PC-3 (cell line): ENCODE results near the gene NTN3. TPM values are rescaled to one million over a fixed set of nuclear protein-coding genes. Genes with fewer than 3 reads are reported as not detected.

ENCODE experiments used
- ATAC-seq: fragments of 200-7000 bp; cut with Tn5 transposase; 2 replicates; pipeline ENCODE4 v1.9.1; 2020; ENCODE audit warnings: mild to moderate bottlenecking, moderate library complexity
- BruUV-seq: library from RNA; stranded (reverse); fragments of 400-500 nt; replicated peaks from 2 replicates; lab custom pipeline; 2021; lab: Mats Ljungman, UMichigan
- CTCF ChIA-PET: fragments of 300-600 bp; sonication (Branson Sonifier 250); formaldehyde crosslinking; loops from one replicate; lab custom pipeline; 2022; ENCODE audit warnings: antibody characterized with exemption; lab: Charles Lee
- POLR2A ChIA-PET: fragments of 300-600 bp; sonication (Branson Sonifier 250); formaldehyde crosslinking; loops from one replicate; lab custom pipeline; 2022; ENCODE audit warnings: antibody characterized with exemption; ENCODE audit not compliant: unreplicated experiment; lab: Charles Lee
- DNase-seq: peaks from one replicate; pipeline ENCODE4 v3.0.0-alpha.2; 2015
- H2AFZ ChIP-seq: fragments of 300-600 bp; sonication (generic); 2 replicates; pipeline ENCODE4 v1.6.0; 2016; ENCODE audit warnings: antibody characterized with exemption, low read length
- H3F3A ChIP-seq: fragments of 300-600 bp; sonication (generic); one replicate; pipeline ENCODE4 v1.6.0; 2017; ENCODE audit warnings: antibody characterized with exemption, low read length, control low read depth, mild to moderate bottlenecking; ENCODE audit not compliant: unreplicated experiment
- H3K27ac ChIP-seq: fragments of 300-600 bp; sonication (generic); 2 replicates; pipeline ENCODE4 v1.5.1; 2016; ENCODE audit warnings: mild to moderate bottlenecking, low read length
- H3K27me3 ChIP-seq: fragments of 300-600 bp; sonication (generic); 2 replicates; pipeline ENCODE4 v1.6.1; 2016; ENCODE audit warnings: low read length, mixed read lengths
- H3K36me3 ChIP-seq: fragments of 300-600 bp; sonication (generic); 2 replicates; pipeline ENCODE4 v1.6.1; 2016; ENCODE audit warnings: low read depth, mixed run types, low read length, mixed read lengths
- H3K4me1 ChIP-seq: fragments of 300-600 bp; sonication (generic); 2 replicates; pipeline ENCODE4 v1.5.1; 2016; ENCODE audit warnings: low read length; ENCODE audit not compliant: insufficient read depth
- H3K4me2 ChIP-seq: fragments of 300-600 bp; sonication (generic); 2 replicates; pipeline ENCODE4 v1.6.0; 2016; ENCODE audit warnings: low read length
- H3K4me3 ChIP-seq: fragments of 300-600 bp; sonication (generic); 2 replicates; pipeline ENCODE4 v1.5.1; 2016; ENCODE audit warnings: mild to moderate bottlenecking, low read length, mixed read lengths
- H3K79me2 ChIP-seq: fragments of 300-600 bp; sonication (generic); 2 replicates; pipeline ENCODE4 v1.6.1; 2017; ENCODE audit warnings: low read length, mixed read lengths
- H3K9ac ChIP-seq: fragments of 300-600 bp; sonication (generic); 2 replicates; pipeline ENCODE4 v1.6.0; 2016; ENCODE audit warnings: mild to moderate bottlenecking, low read length
- H3K9me2 ChIP-seq: fragments of 300-600 bp; sonication (generic); replicated peaks from 2 replicates; pipeline ENCODE4 v1.6.1; 2016; ENCODE audit warnings: mixed run types, low read length, mixed read lengths
- H3K9me3 ChIP-seq: fragments of 300-600 bp; sonication (generic); 2 replicates; pipeline ENCODE4 v1.6.1; 2016; ENCODE audit warnings: low read length, mixed read lengths
- H4K20me1 ChIP-seq: fragments of 300-600 bp; sonication (generic); 2 replicates; pipeline ENCODE4 v1.6.1; 2016; ENCODE audit warnings: low read length, mixed read lengths
- EZH2 ChIP-seq: fragments of 300-600 bp; sonication (generic); IDR thresholded peaks from one replicate; pipeline ENCODE4 v1.6.1; 2017; ENCODE audit warnings: antibody characterized with exemption, mild to moderate bottlenecking, low read length; ENCODE audit not compliant: unreplicated experiment
- EZH2phosphoT487 ChIP-seq: fragments of 300-600 bp; sonication (generic); IDR thresholded peaks from 2 replicates; pipeline ENCODE4 v1.6.1; 2018; ENCODE audit warnings: mild to moderate bottlenecking, antibody characterized with exemption, low read length, borderline replicate concordance
- intact Hi-C: fragments of 100-400 bp; cut with micrococcal nuclease; formaldehyde crosslinking; loops from 2 replicates; pipeline ENCODE4 v1.9.0; 2023
- total RNA-seq: library from RNA; depleted of rRNA; stranded (reverse); fragments of >200 nt; gene quantifications from 2 replicates; pipeline ENCODE4 v1.2.3, GENCODE V29; 2014
- TF ChIP-seq, protein P1 (sequence below): fragments of 300-600 bp; sonication (generic); conservative IDR thresholded peaks from 2 replicates; pipeline ENCODE4 v1.5.1; 2017; ENCODE audit warnings: antibody characterized with exemption, low read depth, mild to moderate bottlenecking, low read length

NTN3 gene
- total RNA-seq, 1 experiment from 2014 or later = not detected

DNA sequence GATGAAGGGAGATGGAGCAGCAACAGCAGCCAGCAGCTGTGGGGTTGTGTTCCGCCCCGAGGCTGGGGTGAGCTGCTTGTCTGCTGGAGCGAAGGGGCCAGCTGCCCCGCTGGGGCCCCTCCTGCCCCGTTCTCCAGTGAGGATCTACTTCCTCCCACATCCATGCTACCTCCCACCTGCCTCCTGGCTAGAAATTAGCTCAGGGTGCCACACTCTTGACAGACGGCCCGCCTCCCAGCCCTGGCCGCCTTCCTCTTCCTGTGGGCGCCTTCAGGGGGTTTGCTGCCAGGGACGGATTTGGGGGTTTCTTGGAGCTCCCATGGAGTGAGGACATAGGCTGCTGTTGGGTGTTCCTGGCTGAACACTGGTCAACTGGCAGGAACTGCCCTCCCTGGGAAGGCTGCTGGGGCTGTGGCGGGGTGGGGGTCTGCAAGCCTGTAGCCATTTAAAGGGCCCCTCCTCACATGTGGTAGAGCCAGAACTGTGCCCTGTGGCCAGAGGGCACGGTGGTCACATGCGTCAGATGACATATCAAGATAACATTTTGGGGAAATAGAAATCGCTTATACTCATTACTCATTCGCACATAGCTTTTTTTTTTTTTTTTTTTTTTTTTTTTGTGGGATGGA lies 16.9 kb downstream of the NTN3 start:
- H3K4me1 ChIP-seq = no peaks in the 10 kb centered on the region
- no peaks in the 10 kb centered on the region for H3K9me2 ChIP-seq
- no peaks in the 10 kb centered on the region for H3K27me3 ChIP-seq
- H3K79me2 ChIP-seq = no peaks in the 10 kb centered on the region
- no peaks in the 10 kb centered on the region for H3K36me3 ChIP-seq
- ChIA-PET CTCF (no interaction called here), POLR2A (no interaction called here)
- H3K9me3 ChIP-seq = no peaks in the 10 kb centered on the region
- no peak for TF ChIP-seq EZH2
- TF ChIP-seq, protein P1, sequence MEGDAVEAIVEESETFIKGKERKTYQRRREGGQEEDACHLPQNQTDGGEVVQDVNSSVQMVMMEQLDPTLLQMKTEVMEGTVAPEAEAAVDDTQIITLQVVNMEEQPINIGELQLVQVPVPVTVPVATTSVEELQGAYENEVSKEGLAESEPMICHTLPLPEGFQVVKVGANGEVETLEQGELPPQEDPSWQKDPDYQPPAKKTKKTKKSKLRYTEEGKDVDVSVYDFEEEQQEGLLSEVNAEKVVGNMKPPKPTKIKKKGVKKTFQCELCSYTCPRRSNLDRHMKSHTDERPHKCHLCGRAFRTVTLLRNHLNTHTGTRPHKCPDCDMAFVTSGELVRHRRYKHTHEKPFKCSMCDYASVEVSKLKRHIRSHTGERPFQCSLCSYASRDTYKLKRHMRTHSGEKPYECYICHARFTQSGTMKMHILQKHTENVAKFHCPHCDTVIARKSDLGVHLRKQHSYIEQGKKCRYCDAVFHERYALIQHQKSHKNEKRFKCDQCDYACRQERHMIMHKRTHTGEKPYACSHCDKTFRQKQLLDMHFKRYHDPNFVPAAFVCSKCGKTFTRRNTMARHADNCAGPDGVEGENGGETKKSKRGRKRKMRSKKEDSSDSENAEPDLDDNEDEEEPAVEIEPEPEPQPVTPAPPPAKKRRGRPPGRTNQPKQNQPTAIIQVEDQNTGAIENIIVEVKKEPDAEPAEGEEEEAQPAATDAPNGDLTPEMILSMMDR = no peak
- TF ChIP-seq EZH2phosphoT487 = no peak
- H3K27ac ChIP-seq = no peak overlapping the region
- H3K4me3 ChIP-seq = no peak overlapping the region
- no peaks in the 10 kb centered on the region for H4K20me1 ChIP-seq
- no peak overlapping the region for H3K9ac ChIP-seq
- H3F3A ChIP-seq = no peaks in the 10 kb centered on the region
- intact Hi-C loops = no loop called here
- no TSS peak for BruUV-seq
- no peak overlapping the region for H3K4me2 ChIP-seq
- no peak for DNase-seq
- ATAC-seq = no peak
- H2AFZ ChIP-seq = no peak overlapping the region

DNA sequence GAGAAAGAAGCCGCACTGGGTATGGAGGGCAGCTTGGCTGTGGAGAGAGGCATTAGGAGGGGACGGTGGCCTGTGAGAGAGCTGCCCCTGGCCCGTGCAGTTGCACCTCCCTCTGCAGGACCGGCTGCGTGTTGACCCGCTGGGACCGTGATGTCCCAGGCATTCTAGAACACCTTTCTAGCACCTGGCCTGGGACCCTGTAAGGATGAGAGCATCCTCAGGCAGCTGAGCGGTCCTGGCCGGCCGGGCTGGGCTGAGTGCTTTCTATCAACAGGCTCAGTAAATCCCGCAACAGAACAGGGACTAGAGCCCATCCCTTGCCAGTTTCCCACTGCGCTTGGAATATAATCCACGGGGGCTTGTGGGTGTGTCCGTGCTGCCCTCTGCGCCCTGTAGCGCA lies 18.5 kb downstream of the NTN3 start:
- no peaks in the 10 kb centered on the region for H3K4me1 ChIP-seq
- TF ChIP-seq EZH2 = no peak
- no peak for TF ChIP-seq EZH2phosphoT487
- TF ChIP-seq, protein P1 = no peak
- no peak overlapping the region for H3K4me2 ChIP-seq
- no peak overlapping the region for H2AFZ ChIP-seq
- no peak overlapping the region for H3K4me3 ChIP-seq
- no peaks in the 10 kb centered on the region for H4K20me1 ChIP-seq
- no peak overlapping the region for H3K27ac ChIP-seq
- no peak for DNase-seq
- H3F3A ChIP-seq = no peaks in the 10 kb centered on the region
- intact Hi-C loops = no loop called here
- CTCF ChIA-PET = no interaction called here
- no peaks in the 10 kb centered on the region for H3K9me2 ChIP-seq
- no TSS peak for BruUV-seq
- no peaks in the 10 kb centered on the region for H3K79me2 ChIP-seq
- POLR2A ChIA-PET = no interaction called here
- no peaks in the 10 kb centered on the region for H3K36me3 ChIP-seq
- H3K9ac ChIP-seq = no peak overlapping the region
- ATAC-seq = no peak
- H3K27me3 ChIP-seq = no peaks in the 10 kb centered on the region
- no peaks in the 10 kb centered on the region for H3K9me3 ChIP-seq
